ENCODE results near the gene MLLT10. TPM values are rescaled to one million over a fixed set of nuclear protein-coding genes. Genes with fewer than 3 reads are reported as not detected.

Gene MLLT10
- total RNA-seq, 1 experiment from 2014 or later = 60.1 TPM

DNA sequence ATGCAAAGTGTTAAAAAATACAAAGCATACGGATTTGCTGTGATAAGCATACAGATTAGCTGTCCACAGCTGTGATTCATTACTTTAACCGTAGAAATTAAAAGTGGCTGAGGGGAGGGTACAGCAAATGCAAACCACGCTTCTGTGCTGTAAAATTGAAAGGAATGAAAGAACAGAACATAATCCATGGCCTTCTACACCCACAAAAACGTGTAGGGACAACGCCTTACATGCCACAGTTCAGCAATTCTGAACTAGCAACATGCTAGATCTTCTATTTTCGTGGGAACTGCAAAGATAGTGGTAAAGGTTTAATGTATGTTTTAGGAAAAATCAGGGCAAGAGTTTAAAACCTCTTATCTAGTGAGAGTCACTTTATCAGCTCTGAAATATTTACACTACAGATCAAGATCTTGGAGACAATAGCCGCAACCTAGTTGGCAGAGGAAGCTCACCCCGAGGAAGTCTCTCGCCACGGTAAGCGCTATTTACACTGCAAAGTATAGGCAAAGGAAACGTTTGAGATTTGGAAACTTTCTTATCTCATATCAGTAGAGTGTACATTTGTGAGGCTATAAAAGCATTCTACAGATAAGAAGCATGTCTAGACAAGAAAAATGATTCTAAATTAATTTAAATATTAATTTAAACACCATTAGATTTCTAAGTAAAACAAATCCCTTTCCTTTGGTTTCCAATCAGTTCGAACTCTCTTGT, 193.6 kb downstream of the MLLT10 start:
- H3K4me3 Mint-ChIP-seq = no peak overlapping the region
- TF ChIP-seq NR1H2 (CRISPR knock-in tag; IDR thresholded peaks at IDR 0.05) (no peak), ELF4 (CRISPR knock-in tag; IDR thresholded peaks at IDR 0.05; ENCODE audit: low read depth) (no peak), RELA (CRISPR knock-in tag; IDR thresholded peaks at IDR 0.05; ENCODE audit: borderline replicate concordance) (no peak), OVOL2 (CRISPR knock-in tag; IDR thresholded peaks at IDR 0.05; ENCODE audit: borderline replicate concordance) (no peak), ZNF423 (CRISPR knock-in tag; IDR thresholded peaks at IDR 0.05) (no peak), ZNF121 (CRISPR knock-in tag; IDR thresholded peaks at IDR 0.05) (no peak), SOX15 (CRISPR knock-in tag; IDR thresholded peaks at IDR 0.05) (no peak), ZNF232 (CRISPR knock-in tag; IDR thresholded peaks at IDR 0.05) (no peak), CREB1 (CRISPR knock-in tag; IDR thresholded peaks at IDR 0.05) (no peak)
- TF ChIP-seq, protein P1, sequence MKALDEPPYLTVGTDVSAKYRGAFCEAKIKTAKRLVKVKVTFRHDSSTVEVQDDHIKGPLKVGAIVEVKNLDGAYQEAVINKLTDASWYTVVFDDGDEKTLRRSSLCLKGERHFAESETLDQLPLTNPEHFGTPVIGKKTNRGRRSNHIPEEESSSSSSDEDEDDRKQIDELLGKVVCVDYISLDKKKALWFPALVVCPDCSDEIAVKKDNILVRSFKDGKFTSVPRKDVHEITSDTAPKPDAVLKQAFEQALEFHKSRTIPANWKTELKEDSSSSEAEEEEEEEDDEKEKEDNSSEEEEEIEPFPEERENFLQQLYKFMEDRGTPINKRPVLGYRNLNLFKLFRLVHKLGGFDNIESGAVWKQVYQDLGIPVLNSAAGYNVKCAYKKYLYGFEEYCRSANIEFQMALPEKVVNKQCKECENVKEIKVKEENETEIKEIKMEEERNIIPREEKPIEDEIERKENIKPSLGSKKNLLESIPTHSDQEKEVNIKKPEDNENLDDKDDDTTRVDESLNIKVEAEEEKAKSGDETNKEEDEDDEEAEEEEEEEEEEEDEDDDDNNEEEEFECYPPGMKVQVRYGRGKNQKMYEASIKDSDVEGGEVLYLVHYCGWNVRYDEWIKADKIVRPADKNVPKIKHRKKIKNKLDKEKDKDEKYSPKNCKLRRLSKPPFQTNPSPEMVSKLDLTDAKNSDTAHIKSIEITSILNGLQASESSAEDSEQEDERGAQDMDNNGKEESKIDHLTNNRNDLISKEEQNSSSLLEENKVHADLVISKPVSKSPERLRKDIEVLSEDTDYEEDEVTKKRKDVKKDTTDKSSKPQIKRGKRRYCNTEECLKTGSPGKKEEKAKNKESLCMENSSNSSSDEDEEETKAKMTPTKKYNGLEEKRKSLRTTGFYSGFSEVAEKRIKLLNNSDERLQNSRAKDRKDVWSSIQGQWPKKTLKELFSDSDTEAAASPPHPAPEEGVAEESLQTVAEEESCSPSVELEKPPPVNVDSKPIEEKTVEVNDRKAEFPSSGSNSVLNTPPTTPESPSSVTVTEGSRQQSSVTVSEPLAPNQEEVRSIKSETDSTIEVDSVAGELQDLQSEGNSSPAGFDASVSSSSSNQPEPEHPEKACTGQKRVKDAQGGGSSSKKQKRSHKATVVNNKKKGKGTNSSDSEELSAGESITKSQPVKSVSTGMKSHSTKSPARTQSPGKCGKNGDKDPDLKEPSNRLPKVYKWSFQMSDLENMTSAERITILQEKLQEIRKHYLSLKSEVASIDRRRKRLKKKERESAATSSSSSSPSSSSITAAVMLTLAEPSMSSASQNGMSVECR (CRISPR knock-in tag; IDR thresholded peaks at IDR 0.05; ENCODE audit: borderline replicate concordance) = no peak
- TF ChIP-seq, protein P2, sequence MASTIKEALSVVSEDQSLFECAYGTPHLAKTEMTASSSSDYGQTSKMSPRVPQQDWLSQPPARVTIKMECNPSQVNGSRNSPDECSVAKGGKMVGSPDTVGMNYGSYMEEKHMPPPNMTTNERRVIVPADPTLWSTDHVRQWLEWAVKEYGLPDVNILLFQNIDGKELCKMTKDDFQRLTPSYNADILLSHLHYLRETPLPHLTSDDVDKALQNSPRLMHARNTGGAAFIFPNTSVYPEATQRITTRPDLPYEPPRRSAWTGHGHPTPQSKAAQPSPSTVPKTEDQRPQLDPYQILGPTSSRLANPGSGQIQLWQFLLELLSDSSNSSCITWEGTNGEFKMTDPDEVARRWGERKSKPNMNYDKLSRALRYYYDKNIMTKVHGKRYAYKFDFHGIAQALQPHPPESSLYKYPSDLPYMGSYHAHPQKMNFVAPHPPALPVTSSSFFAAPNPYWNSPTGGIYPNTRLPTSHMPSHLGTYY (CRISPR knock-in tag; IDR thresholded peaks at IDR 0.05) = no peak
- TF ChIP-seq, protein P3, sequence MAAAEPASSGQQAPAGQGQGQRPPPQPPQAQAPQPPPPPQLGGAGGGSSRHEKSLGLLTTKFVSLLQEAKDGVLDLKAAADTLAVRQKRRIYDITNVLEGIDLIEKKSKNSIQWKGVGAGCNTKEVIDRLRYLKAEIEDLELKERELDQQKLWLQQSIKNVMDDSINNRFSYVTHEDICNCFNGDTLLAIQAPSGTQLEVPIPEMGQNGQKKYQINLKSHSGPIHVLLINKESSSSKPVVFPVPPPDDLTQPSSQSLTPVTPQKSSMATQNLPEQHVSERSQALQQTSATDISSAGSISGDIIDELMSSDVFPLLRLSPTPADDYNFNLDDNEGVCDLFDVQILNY (CRISPR knock-in tag; IDR thresholded peaks at IDR 0.05) = no peak
- TF ChIP-seq, protein P4, sequence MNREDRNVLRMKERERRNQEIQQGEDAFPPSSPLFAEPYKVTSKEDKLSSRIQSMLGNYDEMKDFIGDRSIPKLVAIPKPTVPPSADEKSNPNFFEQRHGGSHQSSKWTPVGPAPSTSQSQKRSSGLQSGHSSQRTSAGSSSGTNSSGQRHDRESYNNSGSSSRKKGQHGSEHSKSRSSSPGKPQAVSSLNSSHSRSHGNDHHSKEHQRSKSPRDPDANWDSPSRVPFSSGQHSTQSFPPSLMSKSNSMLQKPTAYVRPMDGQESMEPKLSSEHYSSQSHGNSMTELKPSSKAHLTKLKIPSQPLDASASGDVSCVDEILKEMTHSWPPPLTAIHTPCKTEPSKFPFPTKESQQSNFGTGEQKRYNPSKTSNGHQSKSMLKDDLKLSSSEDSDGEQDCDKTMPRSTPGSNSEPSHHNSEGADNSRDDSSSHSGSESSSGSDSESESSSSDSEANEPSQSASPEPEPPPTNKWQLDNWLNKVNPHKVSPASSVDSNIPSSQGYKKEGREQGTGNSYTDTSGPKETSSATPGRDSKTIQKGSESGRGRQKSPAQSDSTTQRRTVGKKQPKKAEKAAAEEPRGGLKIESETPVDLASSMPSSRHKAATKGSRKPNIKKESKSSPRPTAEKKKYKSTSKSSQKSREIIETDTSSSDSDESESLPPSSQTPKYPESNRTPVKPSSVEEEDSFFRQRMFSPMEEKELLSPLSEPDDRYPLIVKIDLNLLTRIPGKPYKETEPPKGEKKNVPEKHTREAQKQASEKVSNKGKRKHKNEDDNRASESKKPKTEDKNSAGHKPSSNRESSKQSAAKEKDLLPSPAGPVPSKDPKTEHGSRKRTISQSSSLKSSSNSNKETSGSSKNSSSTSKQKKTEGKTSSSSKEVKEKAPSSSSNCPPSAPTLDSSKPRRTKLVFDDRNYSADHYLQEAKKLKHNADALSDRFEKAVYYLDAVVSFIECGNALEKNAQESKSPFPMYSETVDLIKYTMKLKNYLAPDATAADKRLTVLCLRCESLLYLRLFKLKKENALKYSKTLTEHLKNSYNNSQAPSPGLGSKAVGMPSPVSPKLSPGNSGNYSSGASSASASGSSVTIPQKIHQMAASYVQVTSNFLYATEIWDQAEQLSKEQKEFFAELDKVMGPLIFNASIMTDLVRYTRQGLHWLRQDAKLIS (CRISPR knock-in tag; IDR thresholded peaks at IDR 0.05; ENCODE audit: borderline replicate concordance) = no peak
- TF ChIP-seq, protein P5, sequence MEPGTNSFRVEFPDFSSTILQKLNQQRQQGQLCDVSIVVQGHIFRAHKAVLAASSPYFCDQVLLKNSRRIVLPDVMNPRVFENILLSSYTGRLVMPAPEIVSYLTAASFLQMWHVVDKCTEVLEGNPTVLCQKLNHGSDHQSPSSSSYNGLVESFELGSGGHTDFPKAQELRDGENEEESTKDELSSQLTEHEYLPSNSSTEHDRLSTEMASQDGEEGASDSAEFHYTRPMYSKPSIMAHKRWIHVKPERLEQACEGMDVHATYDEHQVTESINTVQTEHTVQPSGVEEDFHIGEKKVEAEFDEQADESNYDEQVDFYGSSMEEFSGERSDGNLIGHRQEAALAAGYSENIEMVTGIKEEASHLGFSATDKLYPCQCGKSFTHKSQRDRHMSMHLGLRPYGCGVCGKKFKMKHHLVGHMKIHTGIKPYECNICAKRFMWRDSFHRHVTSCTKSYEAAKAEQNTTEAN (CRISPR knock-in tag; IDR thresholded peaks at IDR 0.05) = no peak
- TF ChIP-seq, protein P6, sequence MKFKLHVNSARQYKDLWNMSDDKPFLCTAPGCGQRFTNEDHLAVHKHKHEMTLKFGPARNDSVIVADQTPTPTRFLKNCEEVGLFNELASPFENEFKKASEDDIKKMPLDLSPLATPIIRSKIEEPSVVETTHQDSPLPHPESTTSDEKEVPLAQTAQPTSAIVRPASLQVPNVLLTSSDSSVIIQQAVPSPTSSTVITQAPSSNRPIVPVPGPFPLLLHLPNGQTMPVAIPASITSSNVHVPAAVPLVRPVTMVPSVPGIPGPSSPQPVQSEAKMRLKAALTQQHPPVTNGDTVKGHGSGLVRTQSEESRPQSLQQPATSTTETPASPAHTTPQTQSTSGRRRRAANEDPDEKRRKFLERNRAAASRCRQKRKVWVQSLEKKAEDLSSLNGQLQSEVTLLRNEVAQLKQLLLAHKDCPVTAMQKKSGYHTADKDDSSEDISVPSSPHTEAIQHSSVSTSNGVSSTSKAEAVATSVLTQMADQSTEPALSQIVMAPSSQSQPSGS (CRISPR knock-in tag; IDR thresholded peaks at IDR 0.05; ENCODE audit: borderline replicate concordance, low read depth) = no peak
- TF ChIP-seq, protein P7, sequence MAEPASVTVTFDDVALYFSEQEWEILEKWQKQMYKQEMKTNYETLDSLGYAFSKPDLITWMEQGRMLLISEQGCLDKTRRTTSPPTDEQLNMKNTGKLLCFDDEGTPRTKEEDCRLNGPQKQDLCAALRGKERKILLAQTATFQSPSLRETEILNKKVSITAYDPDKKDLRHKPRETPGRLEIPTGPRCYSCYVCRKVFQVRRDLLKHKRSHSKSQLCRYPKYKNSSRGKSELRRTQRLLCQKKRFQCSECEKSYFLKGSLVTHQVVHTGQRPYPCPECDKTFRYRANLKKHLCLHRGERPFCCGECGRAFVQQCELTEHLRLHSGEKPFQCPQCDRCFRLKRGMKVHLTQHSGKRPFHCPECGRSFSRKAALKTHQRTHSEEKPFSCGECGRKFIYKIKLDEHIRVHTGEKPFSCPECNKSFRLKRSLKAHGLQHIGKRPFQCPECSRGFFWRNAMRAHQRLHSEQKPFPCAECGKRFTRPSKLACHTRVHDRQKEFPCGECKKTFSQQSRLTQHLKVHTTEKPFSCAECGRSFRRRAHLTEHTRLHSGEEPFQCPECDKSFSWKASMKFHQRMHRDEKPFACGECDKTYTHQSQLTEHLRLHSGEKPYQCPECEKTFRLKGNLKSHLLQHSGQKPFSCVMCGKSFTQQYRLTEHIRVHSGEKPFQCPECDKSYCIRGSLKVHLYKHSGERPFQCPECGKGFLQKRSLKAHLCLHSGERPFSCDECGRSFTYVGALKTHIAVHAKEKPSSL (CRISPR knock-in tag; conservative IDR thresholded peaks at IDR 0.05) = no peak
- TF ChIP-seq, protein P8, sequence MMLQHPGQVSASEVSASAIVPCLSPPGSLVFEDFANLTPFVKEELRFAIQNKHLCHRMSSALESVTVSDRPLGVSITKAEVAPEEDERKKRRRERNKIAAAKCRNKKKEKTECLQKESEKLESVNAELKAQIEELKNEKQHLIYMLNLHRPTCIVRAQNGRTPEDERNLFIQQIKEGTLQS (CRISPR knock-in tag; conservative IDR thresholded peaks at IDR 0.05) = no peak
- H3K4me1 Mint-ChIP-seq = peaks cover 44% of the 10 kb centered on the region
- DNase-seq (ENCODE audit: low spot score) (no peak), ATAC-seq (no peak)
- peak overlapping the region; percentile 58; the same call in 1 of the 2 replicates for H3K27ac Mint-ChIP-seq
- ChIA-PET POLR2A (no interaction called here), CTCF (no interaction called here)
- H3K27me3 Mint-ChIP-seq (ENCODE audit: low read depth) = no peaks in the 10 kb centered on the region
- no peaks in the 10 kb centered on the region for H3K9me3 Mint-ChIP-seq
- peaks cover 7% of the 10 kb centered on the region for H3K36me3 Mint-ChIP-seq

Measured in WTC11 (cell line).